ENCODE results near the gene RNF113A.

- TF ChIP-seq CTCF (IDR thresholded peaks at IDR 0.05; ENCODE audit: low read depth, low read length, missing input control), result no peak
- peak; percentile 30 for TF ChIP-seq REST (IDR thresholded peaks at IDR 0.05)
- peak; percentile 63 for TF ChIP-seq ZBTB33 (IDR thresholded peaks at IDR 0.05)
Measured at GRCh38 chrX:119826399-119826959, 45.1 kb downstream of the RNF113A start.

All from liver (tissue), 2 donors.